HG02759 (cell line): Measurements from ENCODE around the gene DOHH.
"Not testable (repeated sequence)": the region's sequence is repeated elsewhere in the genome, so short reads cannot be mapped to it uniquely, and the experiment has no call there.

Source experiments
- ATAC-seq: cut with Tn5 transposase; IDR thresholded peaks from one replicate; pipeline ENCODE4 v1.9.1; 2021; ENCODE audit warnings: mild to moderate bottlenecking, moderate library complexity; ENCODE audit not compliant: unreplicated experiment

DOHH gene

DNA sequence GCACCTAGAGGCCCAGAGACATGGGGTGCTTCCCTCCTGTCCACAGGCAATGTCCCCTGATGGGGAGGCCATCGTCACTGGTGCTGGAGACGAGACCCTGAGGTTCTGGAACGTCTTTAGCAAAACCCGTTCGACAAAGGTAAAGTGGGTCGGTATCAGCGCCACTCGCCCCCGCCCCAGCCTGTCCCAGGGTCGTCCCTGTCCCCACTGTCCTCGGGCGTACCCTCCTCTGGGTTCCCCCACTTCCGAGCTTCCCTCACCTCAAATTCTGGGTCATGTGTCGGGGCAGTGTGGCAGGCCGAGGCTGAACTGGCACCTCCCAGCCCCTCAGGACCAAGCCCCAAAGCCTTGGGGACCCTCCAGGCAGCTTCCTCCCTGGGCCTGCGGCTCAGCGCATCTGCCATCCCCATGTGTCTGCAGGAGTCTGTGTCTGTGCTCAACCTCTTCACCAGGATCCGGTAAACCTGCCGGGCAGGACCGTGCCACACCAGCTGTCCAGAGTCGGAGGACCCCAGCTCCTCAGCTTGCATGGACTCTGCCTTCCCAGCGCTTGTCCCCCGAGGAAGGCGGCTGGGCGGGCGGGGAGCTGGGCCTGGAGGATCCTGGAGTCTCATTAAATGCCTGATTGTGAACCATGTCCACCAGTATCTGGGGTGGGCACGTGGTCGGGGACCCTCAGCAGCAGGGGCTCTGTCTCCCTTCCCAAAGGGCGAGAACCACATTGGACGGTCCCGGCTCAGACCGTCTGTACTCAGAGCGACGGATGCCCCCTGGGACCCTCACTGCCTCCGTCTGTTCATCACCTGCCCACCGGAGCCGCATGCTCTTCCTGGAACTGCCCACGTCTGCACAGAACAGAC, 34.1 kb upstream of the DOHH start:
- no peak for ATAC-seq

DNA sequence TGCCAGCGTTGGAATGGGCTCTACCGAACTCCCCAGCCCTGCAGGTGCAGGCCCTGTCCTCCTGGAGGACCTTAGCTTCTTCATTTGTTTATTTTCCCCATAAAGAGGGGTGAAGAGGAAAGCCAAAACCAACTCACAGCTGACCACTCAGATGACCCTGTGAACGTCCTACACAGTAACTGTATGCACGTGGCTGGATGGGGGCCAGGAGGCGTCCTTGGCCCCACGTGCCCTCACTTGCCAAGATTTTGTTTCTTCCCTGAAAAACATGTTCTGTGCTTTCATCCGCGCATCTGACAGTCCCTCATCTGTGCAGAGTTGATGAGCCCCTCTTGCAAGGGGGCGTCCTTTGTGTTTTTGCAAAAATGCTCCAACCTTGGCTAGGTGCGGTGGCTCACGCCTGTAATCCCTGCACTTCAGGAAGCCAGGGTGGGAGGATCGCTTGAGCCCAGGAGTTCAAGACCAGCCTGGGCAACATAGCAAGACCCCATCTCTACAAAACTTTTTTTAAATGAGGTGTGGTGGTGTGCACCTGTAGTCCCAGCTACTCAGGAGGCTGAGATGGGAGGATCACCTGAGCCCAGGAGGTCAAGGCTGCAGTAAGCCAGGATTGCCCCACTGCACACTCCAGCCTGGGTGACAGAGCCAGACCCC, 33.2 kb upstream of the DOHH start:
- ATAC-seq: no peak

DNA sequence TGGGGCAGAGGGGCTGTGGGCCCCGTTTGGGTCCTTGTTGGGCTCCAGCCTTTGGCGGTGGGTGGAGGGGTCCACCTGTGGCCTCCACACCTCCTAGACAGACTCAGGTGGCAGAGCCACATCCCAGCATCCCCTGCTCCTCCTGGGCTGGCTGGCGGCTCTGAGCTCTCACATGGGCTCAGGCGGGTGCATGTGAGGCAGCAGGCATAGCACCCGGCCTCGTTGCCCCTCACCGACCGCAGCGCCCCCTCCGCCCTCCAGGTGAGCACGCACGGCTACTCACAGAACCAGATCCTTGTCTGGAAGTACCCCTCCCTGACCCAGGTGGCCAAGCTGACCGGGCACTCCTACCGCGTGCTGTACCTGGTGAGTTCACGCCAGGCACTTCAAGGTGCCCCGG, 32.6 kb upstream of the DOHH start:
- ATAC-seq: no peak

GRCh38 chr19:3532154-3532786, 31.8 kb upstream of the DOHH start:
- no peak for ATAC-seq

GRCh38 chr19:3531716-3532115, 31.2 kb upstream of the DOHH start:
- ATAC-seq: no peak

GRCh38 chr19:3530389-3530788, 29.9 kb upstream of the DOHH start:
- ATAC-seq: no peak

DNA sequence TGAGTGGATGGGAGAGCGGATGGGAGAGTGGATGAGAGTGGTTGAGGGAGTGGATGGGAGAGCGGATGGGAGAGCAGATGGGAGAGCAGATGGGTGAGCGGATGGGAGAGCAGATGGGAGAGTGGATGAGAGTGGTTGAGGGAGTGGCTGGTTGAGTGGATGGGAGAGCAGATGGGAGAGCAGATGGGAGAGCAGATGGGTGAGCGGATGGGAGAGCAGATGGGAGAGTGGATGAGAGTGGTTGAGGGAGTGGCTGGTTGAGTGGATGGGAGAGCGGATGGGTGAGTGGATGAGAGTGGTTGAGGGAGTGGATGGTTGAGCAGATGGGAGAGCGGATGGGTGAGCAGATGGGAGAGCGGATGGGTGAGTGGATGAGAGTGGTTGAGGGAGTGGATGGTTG, 28.8 kb upstream of the DOHH start:
- ATAC-seq: not testable (repeated sequence)

DNA sequence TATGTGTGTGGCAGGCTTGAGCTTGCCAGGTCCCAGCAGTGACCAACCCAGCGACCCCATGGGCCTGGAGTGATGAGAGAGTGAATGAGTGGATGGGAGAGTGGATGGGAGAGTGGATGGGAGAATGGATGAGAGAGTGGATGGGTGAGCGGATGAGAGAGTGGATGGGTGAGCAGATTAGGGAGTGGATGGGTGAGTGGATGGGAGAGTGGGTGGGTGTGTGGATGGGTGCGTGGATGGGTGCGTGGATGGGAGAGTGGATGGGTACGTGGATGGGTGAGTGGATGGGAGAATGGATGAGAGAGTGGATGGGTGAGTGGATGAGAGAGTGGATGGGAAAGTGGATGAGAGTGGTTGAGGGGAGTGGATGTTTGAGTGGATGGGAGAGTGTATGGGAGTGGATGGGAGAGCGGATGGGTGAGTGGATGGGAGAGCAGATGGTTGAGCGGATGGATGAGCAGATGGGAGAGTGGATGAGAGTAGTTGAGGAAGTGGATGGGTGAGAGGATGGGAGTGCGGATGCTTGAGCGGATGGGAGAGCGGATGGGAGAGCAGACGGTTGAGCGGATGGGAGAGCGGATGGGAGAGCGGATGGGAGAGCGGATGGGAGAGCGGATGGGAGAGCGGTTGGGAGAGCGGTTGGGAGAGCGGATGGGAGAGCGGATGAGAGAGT, 28.2 kb upstream of the DOHH start:
- no peak for ATAC-seq

DNA sequence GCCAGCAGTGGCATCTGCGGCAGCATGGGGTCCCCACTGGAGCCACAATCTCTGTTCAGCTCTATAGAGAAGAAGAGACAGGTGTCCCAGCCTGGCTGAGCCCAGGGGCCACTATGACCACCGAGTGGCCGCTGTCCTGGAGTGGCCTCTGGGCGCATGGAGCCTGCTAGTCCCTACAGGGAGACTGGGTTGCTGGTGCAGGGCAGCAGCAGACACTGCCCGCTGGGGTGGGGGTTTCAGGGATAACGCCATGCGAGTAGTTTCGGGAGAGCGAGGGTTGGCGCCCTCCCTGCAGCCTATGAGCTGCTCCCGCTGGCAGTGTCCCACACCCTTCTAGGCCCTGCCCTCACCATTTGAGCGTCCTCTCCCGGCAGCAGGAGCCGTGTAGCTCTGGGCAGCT, 27.6 kb upstream of the DOHH start:
- no peak for ATAC-seq

DNA sequence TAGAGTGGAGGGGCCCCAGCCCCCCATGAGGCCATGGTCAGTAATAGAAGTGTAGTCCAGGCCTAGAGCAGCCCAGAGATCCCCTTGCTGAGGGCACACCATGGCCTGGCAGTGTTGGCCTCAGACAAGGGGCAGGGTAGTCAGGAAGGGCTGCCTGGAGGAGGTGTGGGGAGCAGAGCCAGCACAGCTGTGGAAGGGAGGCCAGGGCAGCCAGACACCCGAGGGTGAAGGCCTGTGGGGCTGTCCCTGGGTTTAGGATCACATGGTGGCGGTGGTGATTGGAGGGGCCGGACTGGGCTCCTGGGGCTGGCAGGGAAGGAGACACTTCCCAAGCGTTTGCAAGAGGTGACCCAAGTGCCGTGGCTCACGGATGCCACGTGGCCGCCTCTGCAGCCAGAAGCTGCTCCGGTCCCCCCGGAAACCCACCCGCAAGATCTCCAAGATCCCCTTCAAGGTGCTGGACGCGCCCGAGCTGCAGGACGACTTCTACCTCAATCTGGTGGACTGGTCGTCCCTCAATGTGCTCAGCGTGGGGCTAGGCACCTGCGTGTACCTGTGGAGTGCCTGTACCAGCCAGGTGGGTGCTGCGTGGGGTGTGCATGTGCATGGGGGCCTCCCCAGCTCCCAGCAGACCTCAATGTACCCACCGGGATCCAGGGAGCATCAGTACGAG, 26.9 kb upstream of the DOHH start:
- ATAC-seq: no peak

DNA sequence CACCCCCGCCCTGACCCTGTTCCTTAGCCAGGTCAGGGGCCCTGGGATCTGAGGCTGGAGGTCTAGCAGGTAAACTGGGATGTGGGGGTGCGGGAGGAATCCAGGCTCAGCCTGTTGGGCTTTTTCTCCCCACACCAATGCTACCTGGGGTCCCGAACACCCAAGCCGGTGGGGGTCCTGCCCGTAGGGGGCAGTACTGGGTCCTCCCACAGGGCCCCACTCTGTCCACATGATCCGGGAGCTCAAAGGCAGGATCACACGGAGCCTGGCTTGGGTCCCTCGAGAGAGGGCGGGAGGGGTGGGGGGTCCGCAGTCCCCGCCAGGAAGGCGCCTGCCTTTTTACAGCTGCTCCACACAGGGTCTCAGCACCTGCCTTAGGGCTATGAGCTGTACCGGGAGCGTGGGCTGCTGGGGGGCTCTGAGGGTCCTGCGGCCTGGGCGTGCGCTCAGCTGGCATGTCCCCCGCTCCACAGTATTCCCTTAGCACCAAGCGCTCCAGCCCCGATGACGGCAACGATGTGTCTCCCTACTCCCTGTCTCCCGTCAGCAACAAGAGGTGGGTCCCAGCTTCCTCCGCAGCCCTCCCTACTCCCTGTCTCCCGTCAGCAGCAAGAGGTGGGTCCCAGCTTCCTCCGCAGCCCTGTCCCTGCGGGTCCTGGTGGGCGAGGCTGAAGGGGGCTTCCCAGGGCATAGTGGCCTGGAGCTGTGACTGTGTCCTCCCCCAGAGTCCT, 26.2 kb upstream of the DOHH start:
- ATAC-seq: no peak

- no peak for ATAC-seq
These were observed 24.5 kb upstream of the DOHH start for GRCh38 chr19:3524904-3525451.

GRCh38 chr19:3524078-3524842, 23.8 kb upstream of the DOHH start:
- ATAC-seq: no peak

GRCh38 chr19:3523361-3524077, 23.0 kb upstream of the DOHH start:
- no peak for ATAC-seq

DNA sequence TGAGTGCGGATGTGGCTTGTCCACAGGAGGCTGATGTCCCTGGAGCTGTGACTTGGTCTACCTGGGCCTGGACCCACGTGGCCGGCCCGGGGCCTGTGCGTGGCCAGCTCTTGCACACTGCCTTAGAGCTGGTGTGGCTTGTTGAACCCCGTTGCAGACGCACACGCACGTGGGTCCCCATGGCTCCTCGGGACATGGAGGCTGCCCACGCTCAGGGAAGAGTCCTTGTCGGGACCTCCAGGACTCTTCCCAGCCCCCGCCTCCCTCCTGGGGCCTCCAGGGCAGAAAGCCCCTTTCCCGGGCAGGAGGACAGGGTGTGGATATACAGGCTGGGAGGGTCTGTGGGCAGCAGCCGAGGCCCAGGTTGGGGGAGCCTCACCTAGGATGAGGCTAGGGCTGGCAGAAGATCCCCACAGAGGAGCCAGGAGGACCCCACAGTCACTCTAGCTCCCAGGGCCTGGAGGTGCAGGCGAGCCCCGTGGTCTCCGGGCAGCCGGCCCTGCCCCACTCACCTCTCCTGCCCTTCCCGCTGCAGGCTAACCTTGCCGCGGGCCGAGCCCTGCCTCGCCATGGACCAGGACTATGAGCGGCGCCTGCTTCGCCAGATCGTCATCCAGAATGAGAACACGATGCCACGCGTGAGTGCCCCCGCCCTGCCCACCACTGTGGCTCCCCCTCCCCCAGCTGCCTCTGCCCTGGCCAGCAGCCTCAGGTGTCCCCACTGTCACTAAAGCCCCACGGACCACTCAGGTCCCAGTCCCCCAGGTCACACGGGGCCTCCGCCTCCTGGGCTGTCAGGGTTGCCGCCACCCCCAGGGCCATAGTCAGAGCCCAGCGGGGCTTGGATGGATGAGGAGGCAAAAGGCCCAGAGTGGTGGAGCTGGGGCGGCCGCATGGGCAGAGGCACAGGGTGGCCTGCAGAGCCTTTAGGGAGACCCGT, 22.2 kb upstream of the DOHH start:
- no peak for ATAC-seq

- no peak for ATAC-seq
These were observed 20.6 kb upstream of the DOHH start for GRCh38 chr19:3521104-3521445.
